K562 (cell line): ENCODE data around the gene BRF1. TPM values are rescaled to one million over a fixed set of nuclear protein-coding genes. Genes with fewer than 3 reads are reported as not detected.

Source experiments
- ATAC-seq: fragments of 200-7000 bp; cut with Tn5 transposase; 3 replicates; pipeline ENCODE4 v1.9.1; 2020; ENCODE audit warnings: moderate library complexity
- BruUV-seq: library from RNA; stranded (reverse); fragments of 400-500 nt; replicated peaks from 2 replicates; lab custom pipeline; 2021; lab: Mats Ljungman, UMichigan
- CTCF ChIA-PET: fragments of 300-600 bp; formaldehyde crosslinking; extraction: SDS; loops from one replicate; lab custom pipeline; 2021; ENCODE audit warnings: low intra/inter-chr PET ratio; lab: Yijun Ruan, JAX
- POLR2A ChIA-PET: fragments of 300-600, 350-650 bp; sonication (Branson Sonifier 250); formaldehyde crosslinking; extraction: SDS; loops from one replicate; lab custom pipeline; 2021; ENCODE audit warnings: antibody characterized with exemption, inconsistent platforms; lab: Yijun Ruan, JAX
- DNase-seq, 4 experiments: peaks; one replicate each; pipeline versions ENCODE4 v3.0.0 to v3.0.0-alpha.2; 2011 to 2018; ENCODE audit warnings: low spot score in 3 of 4, mixed read lengths in 3 of 4; ENCODE audit errors: extremely low read depth in 1 of 4
- FAIRE-seq: peaks from 2 replicates; lab custom pipeline; 2011; peaks lifted over from hg19 to GRCh38; lab: Jason Lieb, UNC
- H2AFZ ChIP-seq: 2 replicates; pipeline ENCODE4 v1.6.0; 2011; ENCODE audit warnings: low read depth, low read length, control low read depth, inconsistent platforms
- H3K27ac ChIP-seq: fragments of 200-600 bp; 3 replicates; pipeline ENCODE4 v1.8.0; 2011; ENCODE audit warnings: low read depth, mild to moderate bottlenecking, control low read depth, inconsistent platforms, low read length, moderate library complexity, mixed read lengths; ENCODE audit errors: extremely low read depth
- H3K27me3 ChIP-seq, 2 experiments: fragments of 300-600 bp in 1 of 2; 2 replicates in 1 of 2; 3 replicates in 1 of 2; pipeline versions ENCODE4 v1.6.0 to v1.8.0; 2011; ENCODE audit warnings: inconsistent platforms in 2 of 2, low read length in 2 of 2, mild to moderate bottlenecking in 1 of 2, mixed read lengths in 1 of 2, moderate library complexity in 1 of 2; ENCODE audit not compliant: control insufficient read depth in 2 of 2, insufficient read depth in 2 of 2
- H3K36me3 ChIP-seq: fragments of 300-600 bp; 3 replicates; pipeline ENCODE4 v1.8.0; 2011; ENCODE audit warnings: mild to moderate bottlenecking, low read length, inconsistent platforms; ENCODE audit not compliant: control insufficient read depth, insufficient read depth
- H3K4me1 ChIP-seq, 2 experiments: fragments of 200-600 bp in 1 of 2; replicated peaks in 1 of 2; 2 replicates in 1 of 2; 3 replicates in 1 of 2; pipeline versions ENCODE4 v1.5.1 to v1.8.0; 2011; ENCODE audit warnings: inconsistent platforms in 2 of 2, low read length in 2 of 2, mild to moderate bottlenecking in 1 of 2, mixed read lengths in 1 of 2, moderate library complexity in 1 of 2; ENCODE audit not compliant: control insufficient read depth in 2 of 2, insufficient read depth in 2 of 2
- H3K4me2 ChIP-seq: 2 replicates; pipeline ENCODE4 v1.6.1; 2011; ENCODE audit warnings: low read length, control low read depth, inconsistent platforms, mixed read lengths; ENCODE audit not compliant: insufficient read depth
- H3K4me3 ChIP-seq: fragments of 200-600 bp; sonication (generic), shearing (Covaris generic); 2 replicates; pipeline ENCODE4 v1.5.1; 2016; ENCODE audit warnings: control low read depth, inconsistent platforms
- H3K79me2 ChIP-seq: fragments of 200-600 bp; 3 replicates; pipeline ENCODE4 v1.8.0; 2011; ENCODE audit warnings: low read length, inconsistent platforms; ENCODE audit not compliant: control insufficient read depth, insufficient read depth
- H3K9ac ChIP-seq, 2 experiments: 2 replicates each; pipeline versions ENCODE4 v1.6.0 to v1.6.1; 2011; ENCODE audit warnings: low read depth in 2 of 2, low read length in 2 of 2, control low read depth in 1 of 2, inconsistent platforms in 1 of 2, mild to moderate bottlenecking in 1 of 2, mixed read lengths in 1 of 2; ENCODE audit not compliant: insufficient read depth in 1 of 2
- H3K9me1 ChIP-seq: one replicate; pipeline ENCODE4 v1.6.0; 2011; ENCODE audit warnings: inconsistent platforms, mild to moderate bottlenecking, low read length, moderate library complexity; ENCODE audit not compliant: control insufficient read depth, insufficient read depth
- H3K9me3 ChIP-seq: replicated peaks from 2 replicates; pipeline ENCODE4 v1.5.1; 2011; ENCODE audit warnings: low read depth, low read length, inconsistent platforms; ENCODE audit not compliant: control insufficient read depth, insufficient read depth
- H4K20me1 ChIP-seq: replicated peaks from 2 replicates; pipeline ENCODE4 v1.6.1; 2011; ENCODE audit warnings: low read length, inconsistent platforms, mixed read lengths; ENCODE audit not compliant: control insufficient read depth, insufficient read depth
- KLF6 ChIP-seq: fragments of 250-450 bp; sonication (Bioruptor Pico); IDR thresholded peaks from 2 replicates; pipeline ENCODE4 v1.4.0; 2020; ENCODE audit warnings: mild to moderate bottlenecking, moderate library complexity, borderline replicate concordance
- POLR2G ChIP-seq: fragments of 200-400 bp; formaldehyde crosslinking; IDR thresholded peaks from 2 replicates; pipeline ENCODE4 v1.6.1; 2017; ENCODE audit warnings: low read depth, mild to moderate bottlenecking, antibody characterized with exemption, low read length, moderate library complexity
- WGBS: fragments of 100-300 bp; shearing (Covaris generic); methylation state at CpG from one replicate; pipeline ENCODE4 v1.1.6; 2016; ENCODE audit warnings: low coverage, mixed read lengths; ENCODE audit not compliant: insufficient coverage; ENCODE audit errors: missing lambda C conversion rate; 5-methylcytosine and 5-hydroxymethylcytosine counted together
- in situ Hi-C: fragments of 300-500 bp; cut with MboI; formaldehyde crosslinking; loops from 4 replicates; pipeline ENCODE4 v1.15.0; 2018; ENCODE audit warnings: inconsistent platforms, mixed read lengths
- intact Hi-C: fragments of 100-400 bp; cut with micrococcal nuclease; formaldehyde crosslinking; loops from 2 replicates; pipeline ENCODE4 v1.14.2; 2022
- polyA plus RNA-seq, 8 experiments: library from polyadenylated mRNA; depleted of rRNA in 4 of 8; stranded (reverse) in 5 of 8; unstranded in 3 of 8; fragments of >200 nt; fragmentation: Nextera tagmentation in 2 of 8; fragmentation: Illumina TruSeq in 1 of 8; extraction: Ambion mirVana in 2 of 8; extraction: Trizol in 1 of 8; gene quantifications; 2 replicates each; pipeline versions ENCODE4 v1.2.1 to v1.2.3, GENCODE V29; 2011 to 2014; ENCODE audit warnings: inconsistent platforms in 1 of 8, missing spikeins in 1 of 8
- total RNA-seq, 7 experiments: library from RNA; depleted of rRNA in 6 of 7; stranded (reverse); fragments of >200 nt in 6 of 7; fragmentation: Illumina TruSeq in 2 of 7; extraction: Trizol in 2 of 7; gene quantifications; 2 replicates each; pipeline versions ENCODE4 v1.2.1 to v1.2.3, GENCODE V29; 2011 to 2021; ENCODE audit warnings: low replicate concordance in 1 of 7

Gene BRF1
- total and polyA plus RNA-seq, 9 of the 15 experiments (the other 6 are each of a cell fraction or from before 2014, with no cell fraction given), result 0.14 to 24.6 (median 8.2) TPM

GRCh38 chr14:105204931-105205672 is 95.7 kb downstream of the BRF1 start:
- FAIRE-seq, result no peak
- Histone ChIP-seq H3K4me3 (no peak overlapping the region), H3K79me2 (no peaks in the 10 kb centered on the region), H3K9ac (no peak overlapping the region), H3K27me3 (peaks cover 0 to 5% of the 10 kb centered on the region in 2 experiments; a peak in 1 of 5 replicates), H3K27ac (no peak overlapping the region), H3K9me3 (no peaks in the 10 kb centered on the region), H3K36me3 (no peaks in the 10 kb centered on the region; the same call in 2 of the 3 replicates), H4K20me1 (peaks cover 12% of the 10 kb centered on the region; the same call in 1 of the 2 replicates), H3K4me2 (no peak overlapping the region), H3K9me1 (no peaks in the 10 kb centered on the region), H3K4me1 (peaks cover 0 to 67% of the 10 kb centered on the region in 2 experiments; a peak in 2 of 5 replicates), H2AFZ (no peak overlapping the region)
- BruUV-seq, result no TSS peak
- TF ChIP-seq KLF6 (CRISPR knock-in tag) (no peak), POLR2G (peak; percentile 45; the same call in 1 of the 2 replicates)
- no peak for DNase-seq
- ChIA-PET POLR2A (interaction anchor here (0.6 to 1.0 kb wide), 2 partner anchors 9 to 41 kb away, joined by 3 read pairs; no protein-coding TSS in a partner anchor), CTCF (no interaction called here)
- no peak for ATAC-seq
- WGBS, result 30% methylated on average over 9 of the region's 21 CpGs
- intact Hi-C loops, result loop anchor here (5.0 kb wide), 1 partner anchor 77 kb away; no protein-coding TSS in a partner anchor
- in situ Hi-C loops, result loop anchor here (5.0 kb wide), 1 partner anchor 62 kb away; no protein-coding TSS in a partner anchor
